HCT116 (cell line): ENCODE data around the gene MAP2K6. TPM values are rescaled to one million over a fixed set of nuclear protein-coding genes. Genes with fewer than 3 reads are reported as not detected.

Experiments
- ATAC-seq: fragments of 200-7000 bp; cut with Tn5 transposase; 2 replicates; pipeline ENCODE4 v1.9.1; 2020; ENCODE audit warnings: mild to moderate bottlenecking, moderate library complexity
- BruUV-seq: library from RNA; stranded (reverse); fragments of 400-500 nt; replicated peaks from 2 replicates; lab custom pipeline; 2021; lab: Mats Ljungman, UMichigan
- CTCF ChIA-PET: fragments of 300-600 bp; sonication (Branson Sonifier 250); formaldehyde crosslinking; loops from one replicate; lab custom pipeline; 2021; ENCODE audit warnings: antibody characterized with exemption; lab: Charles Lee
- POLR2A ChIA-PET: fragments of 300-600, 350-600 bp; sonication (Branson Sonifier 250); formaldehyde crosslinking; loops from one replicate; lab custom pipeline; 2021; ENCODE audit warnings: antibody characterized with exemption; lab: Charles Lee
- RAD21 ChIA-PET, 2 experiments: fragments of 300-600 bp; sonication (Branson Sonifier 250); formaldehyde crosslinking; loops; one replicate each; lab custom pipeline; 2023; ENCODE audit warnings: low total read pairs in 2 of 2; ENCODE audit not compliant: uncharacterized antibody in 2 of 2, unreplicated experiment in 2 of 2, low non-redundant PET in 1 of 2; lab: Charles Lee
- DNase-seq: peaks from one replicate; pipeline ENCODE4 v3.0.0-alpha.2; 2010; ENCODE audit warnings: low read depth, low spot score
- H2AFZ ChIP-seq: fragments of 200-600 bp; shearing (Covaris generic), sonication (generic); 2 replicates; pipeline ENCODE4 v1.6.1; 2017; ENCODE audit warnings: low read depth, mixed run types, mixed read lengths, antibody characterized with exemption, low read length; ENCODE audit not compliant: poor library complexity, severe bottlenecking
- H3K27ac ChIP-seq: 2 replicates; pipeline ENCODE4 v1.5.1; 2012; ENCODE audit warnings: low read depth, low read length
- H3K27me3 ChIP-seq: fragments of 200-600 bp; sonication (generic); 2 replicates; pipeline ENCODE4 v1.6.1; 2016; ENCODE audit warnings: mixed run types, low read length, mixed read lengths; ENCODE audit not compliant: insufficient read depth
- H3K36me3 ChIP-seq, 2 experiments: fragments of 200-500 bp in 1 of 2; fragments of 200-600 bp in 1 of 2; sonication (Bioruptor generic) in 1 of 2; sonication (generic) in 1 of 2; 2 replicates each; pipeline versions ENCODE4 v1.5.1 to v1.6.1; 2014 to 2016; ENCODE audit warnings: low read length in 2 of 2, inconsistent platforms in 1 of 2, mixed read lengths in 1 of 2, mixed run types in 1 of 2; ENCODE audit not compliant: insufficient read depth in 2 of 2, control insufficient read depth in 1 of 2
- H3K4me1 ChIP-seq, 2 experiments: fragments of 200-600 bp in 1 of 2; sonication (generic) in 1 of 2; 2 replicates each; pipeline versions ENCODE4 v1.5.1 to v1.6.1; 2012 to 2017; ENCODE audit warnings: low read length in 2 of 2, inconsistent platforms in 1 of 2, mild to moderate bottlenecking in 1 of 2, mixed read lengths in 1 of 2, mixed run types in 1 of 2, moderate library complexity in 1 of 2; ENCODE audit not compliant: insufficient read depth in 2 of 2, control insufficient read depth in 1 of 2
- H3K4me2 ChIP-seq: fragments of 200-600 bp; sonication (generic); 2 replicates; pipeline ENCODE4 v1.6.1; 2017; ENCODE audit warnings: mixed run types, low read length, mixed read lengths
- H3K4me3 ChIP-seq, 2 experiments: fragments of 200-600 bp in 1 of 2; sonication (generic) in 1 of 2; replicated peaks in 1 of 2; 2 replicates each; pipeline ENCODE4 v1.5.1; 2011 to 2016; ENCODE audit warnings: low read length in 2 of 2, control low read depth in 1 of 2, low read depth in 1 of 2, mild to moderate bottlenecking in 1 of 2, mixed read lengths in 1 of 2, mixed run types in 1 of 2
- H3K79me2 ChIP-seq: fragments of 200-600 bp; sonication (generic); 2 replicates; pipeline ENCODE4 v1.6.1; 2017; ENCODE audit warnings: mild to moderate bottlenecking, mixed run types, low read length, moderate library complexity, mixed read lengths; ENCODE audit not compliant: insufficient read depth
- H3K9ac ChIP-seq: fragments of 200-600 bp; sonication (generic); 2 replicates; pipeline ENCODE4 v1.6.1; 2016; ENCODE audit warnings: low read length, mixed read lengths
- H3K9me2 ChIP-seq: fragments of 200-600 bp; sonication (generic), shearing (Covaris generic); 2 replicates; pipeline ENCODE4 v1.6.1; 2017; ENCODE audit warnings: mixed run types, mild to moderate bottlenecking, moderate library complexity; ENCODE audit not compliant: insufficient read depth
- H3K9me3 ChIP-seq, 2 experiments: fragments of 200-500 bp in 1 of 2; fragments of 200-600 bp in 1 of 2; sonication (Bioruptor generic) in 1 of 2; sonication (generic) in 1 of 2; 2 replicates each; pipeline ENCODE4 v1.6.1; 2014 to 2017; ENCODE audit warnings: low read length in 2 of 2, mixed read lengths in 2 of 2, inconsistent platforms in 1 of 2, low read depth in 1 of 2, mild to moderate bottlenecking in 1 of 2, mixed run types in 1 of 2, moderate library complexity in 1 of 2; ENCODE audit not compliant: control insufficient read depth in 1 of 2, insufficient read depth in 1 of 2
- H4K20me1 ChIP-seq: fragments of 200-600 bp; sonication (generic), shearing (Covaris generic); 2 replicates; pipeline ENCODE4 v1.6.1; 2017; ENCODE audit warnings: mixed run types, mild to moderate bottlenecking, moderate library complexity; ENCODE audit not compliant: insufficient read depth
- CBX3 ChIP-seq: IDR thresholded peaks from 2 replicates; pipeline ENCODE4 v1.6.1; 2012; ENCODE audit warnings: low read depth
- CEBPB ChIP-seq: IDR thresholded peaks from 2 replicates; pipeline ENCODE4 v1.6.1; 2012; ENCODE audit warnings: low read depth
- EGR1 ChIP-seq: IDR thresholded peaks from 2 replicates; pipeline ENCODE4 v1.6.1; 2012; ENCODE audit warnings: low read depth
- ELF1 ChIP-seq: IDR thresholded peaks from 2 replicates; pipeline ENCODE4 v1.6.1; 2012; ENCODE audit warnings: low read depth, borderline replicate concordance
- JUND ChIP-seq: IDR thresholded peaks from 2 replicates; pipeline ENCODE4 v1.6.1; 2012
- POLR2AphosphoS5 ChIP-seq: IDR thresholded peaks from 2 replicates; pipeline ENCODE4 v1.6.1; 2011; ENCODE audit warnings: mild to moderate bottlenecking, low read depth, low read length, moderate library complexity
- SIN3A ChIP-seq: IDR thresholded peaks from 2 replicates; pipeline ENCODE4 v1.6.1; 2012; ENCODE audit warnings: low read depth
- SP1 ChIP-seq: IDR thresholded peaks from 2 replicates; pipeline ENCODE4 v1.6.1; 2012; ENCODE audit warnings: low read depth
- SRF ChIP-seq: IDR thresholded peaks from 2 replicates; pipeline ENCODE4 v1.6.1; 2012; ENCODE audit warnings: low read depth
- TCF7L2 ChIP-seq: IDR thresholded peaks from 2 replicates; pipeline ENCODE4 v1.7.0; 2011; ENCODE audit warnings: borderline replicate concordance, inconsistent platforms; ENCODE audit not compliant: insufficient read depth, insufficient read length; ENCODE audit errors: extremely low read depth
- YY1 ChIP-seq: IDR thresholded peaks from 2 replicates; pipeline ENCODE4 v1.6.1; 2011; ENCODE audit warnings: low read length, low read depth, moderate library complexity, mild to moderate bottlenecking; ENCODE audit not compliant: insufficient replicate concordance; ENCODE audit errors: extremely low read depth
- ZBTB33 ChIP-seq: IDR thresholded peaks from 2 replicates; pipeline ENCODE4 v1.6.1; 2011; ENCODE audit warnings: mild to moderate bottlenecking, low read length, moderate library complexity; ENCODE audit not compliant: insufficient replicate concordance; ENCODE audit errors: extremely low read depth
- ZNF274 ChIP-seq: fragments of 200-500 bp; sonication (Bioruptor generic); IDR thresholded peaks from 2 replicates; pipeline ENCODE4 v1.6.1; 2014; ENCODE audit warnings: mild to moderate bottlenecking, low read depth, low read length, inconsistent platforms
- intact Hi-C: fragments of 100-400 bp; cut with micrococcal nuclease; formaldehyde crosslinking; loops from 2 replicates; pipeline ENCODE4 v1.10.0; 2022
- total RNA-seq: library from RNA; stranded (reverse); gene quantifications from one replicate; pipeline ENCODE4 v1.2.1, GENCODE V29; 2021; ENCODE audit not compliant: unreplicated experiment
- TF ChIP-seq, protein P1 (sequence below): IDR thresholded peaks from 2 replicates; pipeline ENCODE4 v1.6.1; 2012; ENCODE audit warnings: low read depth
- TF ChIP-seq, protein P2 (sequence below): IDR thresholded peaks from 2 replicates; pipeline ENCODE4 v1.6.1; 2012

Gene MAP2K6
- total RNA-seq, 1 experiment from 2014 or later: 0.22 TPM

GRCh38 chr17:69434164-69434579 lies 19.7 kb downstream of the MAP2K6 start:
- no peak for TF ChIP-seq CBX3
- no peak for TF ChIP-seq SP1
- no peak for TF ChIP-seq YY1
- no peak for TF ChIP-seq TCF7L2
- TF ChIP-seq, protein P1, sequence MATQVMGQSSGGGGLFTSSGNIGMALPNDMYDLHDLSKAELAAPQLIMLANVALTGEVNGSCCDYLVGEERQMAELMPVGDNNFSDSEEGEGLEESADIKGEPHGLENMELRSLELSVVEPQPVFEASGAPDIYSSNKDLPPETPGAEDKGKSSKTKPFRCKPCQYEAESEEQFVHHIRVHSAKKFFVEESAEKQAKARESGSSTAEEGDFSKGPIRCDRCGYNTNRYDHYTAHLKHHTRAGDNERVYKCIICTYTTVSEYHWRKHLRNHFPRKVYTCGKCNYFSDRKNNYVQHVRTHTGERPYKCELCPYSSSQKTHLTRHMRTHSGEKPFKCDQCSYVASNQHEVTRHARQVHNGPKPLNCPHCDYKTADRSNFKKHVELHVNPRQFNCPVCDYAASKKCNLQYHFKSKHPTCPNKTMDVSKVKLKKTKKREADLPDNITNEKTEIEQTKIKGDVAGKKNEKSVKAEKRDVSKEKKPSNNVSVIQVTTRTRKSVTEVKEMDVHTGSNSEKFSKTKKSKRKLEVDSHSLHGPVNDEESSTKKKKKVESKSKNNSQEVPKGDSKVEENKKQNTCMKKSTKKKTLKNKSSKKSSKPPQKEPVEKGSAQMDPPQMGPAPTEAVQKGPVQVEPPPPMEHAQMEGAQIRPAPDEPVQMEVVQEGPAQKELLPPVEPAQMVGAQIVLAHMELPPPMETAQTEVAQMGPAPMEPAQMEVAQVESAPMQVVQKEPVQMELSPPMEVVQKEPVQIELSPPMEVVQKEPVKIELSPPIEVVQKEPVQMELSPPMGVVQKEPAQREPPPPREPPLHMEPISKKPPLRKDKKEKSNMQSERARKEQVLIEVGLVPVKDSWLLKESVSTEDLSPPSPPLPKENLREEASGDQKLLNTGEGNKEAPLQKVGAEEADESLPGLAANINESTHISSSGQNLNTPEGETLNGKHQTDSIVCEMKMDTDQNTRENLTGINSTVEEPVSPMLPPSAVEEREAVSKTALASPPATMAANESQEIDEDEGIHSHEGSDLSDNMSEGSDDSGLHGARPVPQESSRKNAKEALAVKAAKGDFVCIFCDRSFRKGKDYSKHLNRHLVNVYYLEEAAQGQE: no peak
- no peak for TF ChIP-seq SIN3A
- no peak for TF ChIP-seq ZBTB33
- TF ChIP-seq POLR2AphosphoS5: no peak
- TF ChIP-seq SRF: no peak
- TF ChIP-seq JUND: no peak
- TF ChIP-seq, protein P2, sequence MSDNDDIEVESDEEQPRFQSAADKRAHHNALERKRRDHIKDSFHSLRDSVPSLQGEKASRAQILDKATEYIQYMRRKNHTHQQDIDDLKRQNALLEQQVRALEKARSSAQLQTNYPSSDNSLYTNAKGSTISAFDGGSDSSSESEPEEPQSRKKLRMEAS: no peak
- TF ChIP-seq ZNF274: no peak
- TF ChIP-seq ELF1: no peak
- TF ChIP-seq CEBPB: no peak
- no peak for TF ChIP-seq EGR1
- intact Hi-C loops: no loop called here
- H3K79me2 ChIP-seq: no peaks in the 10 kb centered on the region
- H3K4me1 ChIP-seq: peaks cover 0 to 7% of the 10 kb centered on the region in 2 experiments; a peak in 1 of 4 replicates
- BruUV-seq: no TSS peak
- H3K4me2 ChIP-seq: no peak overlapping the region
- H3K4me3 ChIP-seq: no peak overlapping the region
- RAD21 ChIA-PET: no interaction called here
- H4K20me1 ChIP-seq: no peaks in the 10 kb centered on the region
- H3K9me3 ChIP-seq: no peaks in the 10 kb centered on the region
- POLR2A ChIA-PET: no interaction called here
- H2AFZ ChIP-seq: no peak overlapping the region
- H3K27me3 ChIP-seq: no peaks in the 10 kb centered on the region
- no peak overlapping the region for H3K27ac ChIP-seq
- ATAC-seq: no peak
- CTCF ChIA-PET: no interaction called here
- no peak for DNase-seq
- no peaks in the 10 kb centered on the region for H3K9me2 ChIP-seq
- no peak overlapping the region for H3K9ac ChIP-seq
- H3K36me3 ChIP-seq: no peaks in the 10 kb centered on the region
